Measurements from ENCODE around the gene TMEM129.

TMEM129 gene

DNA sequence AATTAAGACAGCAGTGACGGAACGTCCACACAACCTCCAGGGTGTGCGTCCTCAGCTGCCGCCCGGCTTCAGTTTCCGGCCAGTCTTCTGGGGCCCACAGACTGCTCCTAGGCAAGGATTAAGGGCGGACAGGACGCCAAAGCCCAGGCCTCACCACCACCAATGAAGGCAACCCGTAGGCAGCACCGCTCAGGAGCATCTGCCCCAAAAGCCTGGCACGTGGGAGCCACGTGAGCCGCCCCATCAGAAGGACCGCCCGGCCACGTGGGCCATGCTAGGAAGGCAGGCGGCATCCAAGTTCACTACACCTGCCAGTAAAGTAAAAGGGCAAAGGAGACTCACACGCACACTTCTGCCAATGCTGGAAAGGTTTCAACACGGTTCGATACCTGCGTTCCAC is 51.3 kb downstream of the TMEM129 start:
- Histone ChIP-seq H3K27me3 (ENCODE audit: control insufficient read depth in 1 of 2, insufficient read depth in 2 of 2, low read length in 2 of 2) (no peaks in the 10 kb centered on the region), H3K9ac (ENCODE audit: low read depth in 1 of 2, low read length in 2 of 2) (no peak overlapping the region), H3K36me3 (ENCODE audit: control insufficient read depth in 1 of 2, insufficient read depth in 2 of 2, low read length in 2 of 2) (no peaks in the 10 kb centered on the region), H3K4me1 (ENCODE audit: control insufficient read depth in 1 of 2, insufficient read depth in 2 of 2, low read length in 2 of 2) (no peaks in the 10 kb centered on the region), H3K4me3 (ENCODE audit: low read depth in 1 of 2, low read length in 2 of 2) (no peak overlapping the region), H3K9me3 (ENCODE audit: control insufficient read depth in 1 of 2, low read length in 2 of 2) (no peaks in the 10 kb centered on the region), H3K27ac (ENCODE audit: low read depth, low read length) (no peak overlapping the region)

DNA sequence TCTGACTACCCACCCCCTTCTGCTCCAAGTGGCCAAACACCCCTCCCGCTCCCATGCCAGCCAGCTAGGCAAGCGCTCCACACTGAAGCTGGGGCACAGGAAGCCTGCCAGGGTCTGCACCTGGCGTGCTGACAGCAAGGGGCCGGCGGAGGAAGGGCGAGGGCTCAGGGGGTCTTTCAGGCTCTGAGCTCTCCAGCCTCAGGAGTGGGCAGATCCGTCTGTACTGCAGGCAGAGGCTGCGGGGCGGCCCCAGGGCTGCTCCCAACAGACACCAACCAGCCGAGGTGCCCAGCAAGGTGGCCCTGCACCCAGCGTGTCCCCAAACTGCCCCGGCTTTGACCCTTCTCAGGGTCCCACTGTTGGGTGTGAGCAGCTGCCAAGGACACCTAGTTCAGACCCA is 51.9 kb downstream of the TMEM129 start:
- H3K36me3 ChIP-seq (ENCODE audit: control insufficient read depth in 1 of 2, insufficient read depth in 2 of 2, low read length in 2 of 2) = no peaks in the 10 kb centered on the region
- H3K4me3 ChIP-seq (ENCODE audit: low read depth in 1 of 2, low read length in 2 of 2) = no peak overlapping the region
- H3K9ac ChIP-seq (ENCODE audit: low read depth in 1 of 2, low read length in 2 of 2) = no peak overlapping the region
- H3K27ac ChIP-seq (ENCODE audit: low read depth, low read length) = no peak overlapping the region
- H3K4me1 ChIP-seq (ENCODE audit: control insufficient read depth in 1 of 2, insufficient read depth in 2 of 2, low read length in 2 of 2) = no peaks in the 10 kb centered on the region
- H3K27me3 ChIP-seq (ENCODE audit: control insufficient read depth in 1 of 2, insufficient read depth in 2 of 2, low read length in 2 of 2) = no peaks in the 10 kb centered on the region
- no peaks in the 10 kb centered on the region for H3K9me3 ChIP-seq (ENCODE audit: control insufficient read depth in 1 of 2, low read length in 2 of 2)

DNA sequence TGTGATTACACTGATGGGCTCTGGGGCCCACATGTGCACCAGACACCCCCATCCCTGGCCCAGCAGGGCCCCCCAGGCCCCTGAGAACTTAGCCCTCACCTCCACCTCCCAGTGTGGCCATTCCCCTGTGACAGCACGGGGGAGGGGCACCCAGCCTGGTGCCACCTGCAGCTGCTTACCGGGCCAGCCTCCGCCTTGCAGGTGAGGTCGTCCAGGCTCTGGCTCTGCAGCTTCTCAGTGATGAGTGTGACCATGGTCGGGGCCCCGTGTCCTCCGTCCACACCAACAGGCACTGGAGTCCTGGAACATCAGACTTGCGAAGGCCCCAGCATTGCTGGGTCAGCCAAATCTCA is 52.7 kb downstream of the TMEM129 start:
- H3K27ac ChIP-seq (ENCODE audit: low read depth, low read length) = no peak overlapping the region

DNA sequence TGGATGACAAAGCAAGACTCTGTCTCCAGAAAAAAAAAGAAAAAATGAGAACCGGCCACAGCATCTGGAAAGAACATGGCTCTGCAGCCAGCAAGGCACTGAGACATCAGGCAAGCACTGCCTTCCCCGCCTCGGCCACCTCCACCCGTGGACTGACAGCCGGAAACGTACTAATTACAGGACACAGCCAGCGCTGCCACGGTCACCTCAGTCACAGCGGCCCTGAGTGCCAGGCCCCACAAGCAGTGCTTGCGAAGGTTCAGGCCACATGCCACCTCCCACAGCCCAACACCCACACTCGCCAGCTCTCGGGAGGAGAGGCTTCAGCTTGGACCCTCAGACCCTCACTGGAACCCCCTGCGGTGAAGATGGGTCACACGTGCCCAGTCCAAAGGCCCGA is 53.9 kb downstream of the TMEM129 start:
- Histone ChIP-seq H3K36me3 (ENCODE audit: control insufficient read depth in 1 of 2, insufficient read depth in 2 of 2, low read length in 2 of 2) (no peaks in the 10 kb centered on the region), H3K27ac (ENCODE audit: low read depth, low read length) (no peak overlapping the region), H3K4me1 (ENCODE audit: control insufficient read depth in 1 of 2, insufficient read depth in 2 of 2, low read length in 2 of 2) (no peaks in the 10 kb centered on the region), H3K9me3 (ENCODE audit: control insufficient read depth in 1 of 2, low read length in 2 of 2) (no peaks in the 10 kb centered on the region), H3K27me3 (ENCODE audit: control insufficient read depth in 1 of 2, insufficient read depth in 2 of 2, low read length in 2 of 2) (no peaks in the 10 kb centered on the region), H3K4me3 (ENCODE audit: low read depth in 1 of 2, low read length in 2 of 2) (no peak overlapping the region), H3K9ac (ENCODE audit: low read depth in 1 of 2, low read length in 2 of 2) (no peak overlapping the region)

More for the DNA sequence above, 52.7 kb downstream of the TMEM129 start:
- Histone ChIP-seq H3K9ac (ENCODE audit: low read depth in 1 of 2, low read length in 2 of 2) (no peak overlapping the region), H3K36me3 (ENCODE audit: control insufficient read depth in 1 of 2, insufficient read depth in 2 of 2, low read length in 2 of 2) (no peaks in the 10 kb centered on the region), H3K4me3 (ENCODE audit: low read depth in 1 of 2, low read length in 2 of 2) (no peak overlapping the region), H3K9me3 (ENCODE audit: control insufficient read depth in 1 of 2, low read length in 2 of 2) (no peaks in the 10 kb centered on the region), H3K27me3 (ENCODE audit: control insufficient read depth in 1 of 2, insufficient read depth in 2 of 2, low read length in 2 of 2) (no peaks in the 10 kb centered on the region), H3K4me1 (ENCODE audit: control insufficient read depth in 1 of 2, insufficient read depth in 2 of 2, low read length in 2 of 2) (no peaks in the 10 kb centered on the region)

DNA sequence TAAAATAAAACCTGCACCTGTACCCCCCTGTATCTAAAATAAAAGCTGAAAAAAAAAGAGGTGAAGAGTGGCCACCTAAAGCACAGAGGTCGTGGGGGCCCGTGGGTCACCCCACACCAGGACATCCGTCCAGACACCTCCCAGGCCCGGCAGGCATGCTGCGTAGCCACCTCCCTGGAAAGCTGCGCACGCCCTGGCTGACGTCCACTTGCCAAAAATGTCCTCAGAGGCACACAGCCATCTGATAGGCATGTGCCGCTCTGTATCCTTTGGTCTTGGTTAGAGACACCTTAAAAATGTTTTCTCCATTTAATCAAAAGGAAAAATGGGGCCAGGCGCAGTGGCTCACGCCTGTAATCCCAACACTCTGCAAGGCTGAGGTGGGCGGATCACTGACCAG is 54.7 kb downstream of the TMEM129 start:
- Histone ChIP-seq H3K4me1 (ENCODE audit: control insufficient read depth in 1 of 2, insufficient read depth in 2 of 2, low read length in 2 of 2) (no peaks in the 10 kb centered on the region), H3K27ac (ENCODE audit: low read depth, low read length) (no peak overlapping the region), H3K27me3 (ENCODE audit: control insufficient read depth in 1 of 2, insufficient read depth in 2 of 2, low read length in 2 of 2) (no peaks in the 10 kb centered on the region), H3K4me3 (ENCODE audit: low read depth in 1 of 2, low read length in 2 of 2) (no peak overlapping the region), H3K9me3 (ENCODE audit: control insufficient read depth in 1 of 2, low read length in 2 of 2) (no peaks in the 10 kb centered on the region), H3K36me3 (ENCODE audit: control insufficient read depth in 1 of 2, insufficient read depth in 2 of 2, low read length in 2 of 2) (no peaks in the 10 kb centered on the region), H3K9ac (ENCODE audit: low read depth in 1 of 2, low read length in 2 of 2) (no peak overlapping the region)

Measured in duodenal mucosa (tissue), 2 donors.